ENCODE results near the gene SLMAP. TPM values are rescaled to one million over a fixed set of nuclear protein-coding genes. Genes with fewer than 3 reads are reported as not detected.

Gene SLMAP
- total and polyA plus RNA-seq, 2 of the 13 experiments (the other 11 are each of a cell fraction or from before 2014, with no cell fraction given), result 24.0 to 48.3 TPM

- TF ChIP-seq ZKSCAN8 (CRISPR knock-in tag; IDR thresholded peaks at IDR 0.05; ENCODE audit: borderline replicate concordance) (no peak), BORCS8-MEF2B (CRISPR knock-in tag; IDR thresholded peaks at IDR 0.05) (no peak), FOXK2 (IDR thresholded peaks at IDR 0.05) (no peak), ARNTL (CRISPR knock-in tag; IDR thresholded peaks at IDR 0.05) (no peak), RFX3 (CRISPR knock-in tag; IDR thresholded peaks at IDR 0.05) (no peak), ZNF337 (CRISPR knock-in tag; IDR thresholded peaks at IDR 0.05; ENCODE audit: borderline replicate concordance, low read depth) (no peak), ZBTB40 (IDR thresholded peaks at IDR 0.05) (no peak), ZBTB40 (CRISPR knock-in tag; IDR thresholded peaks at IDR 0.05) (no peak)
Observed at GRCh38 chr3:57937092-57937491, 181.0 kb downstream of the SLMAP start (continued).
